Hepatic stellate cell (primary cell): ENCODE measurements around the gene ADRA2C.

ENCODE experiments used
- DNase-seq: peaks from one replicate; pipeline ENCODE4 v3.0.0; 2011; ENCODE audit warnings: low spot score

ADRA2C gene

GRCh38 chr4:3760841-3761240 lies 5.3 kb upstream of the ADRA2C start:
- no peak for DNase-seq

- no peak for DNase-seq
These were observed 3.9 kb upstream of the ADRA2C start for GRCh38 chr4:3762264-3762663.

GRCh38 chr4:3762753-3763549 lies 3.2 kb upstream of the ADRA2C start:
- DNase-seq = no peak

GRCh38 chr4:3765271-3766035 lies 732 bp upstream of the ADRA2C start:
- DNase-seq = peak; percentile 75

GRCh38 chr4:3766785-3767569 lies 792 bp downstream of the ADRA2C start:
- DNase-seq = no peak

- no peak for DNase-seq
These were observed 1.5 kb downstream of the ADRA2C start for GRCh38 chr4:3767570-3768288.

- no peak for DNase-seq
These were observed 2.9 kb downstream of the ADRA2C start for GRCh38 chr4:3768842-3769641.

- DNase-seq = no peak
These were observed 3.5 kb downstream of the ADRA2C start for GRCh38 chr4:3769642-3770184.

GRCh38 chr4:3770323-3771163 lies 4.4 kb downstream of the ADRA2C start:
- no peak for DNase-seq

- DNase-seq = no peak
These were observed 5.1 kb downstream of the ADRA2C start for GRCh38 chr4:3771164-3771809.

GRCh38 chr4:3771939-3772495 lies 5.8 kb downstream of the ADRA2C start:
- DNase-seq = no peak

GRCh38 chr4:3772632-3773031 lies 6.4 kb downstream of the ADRA2C start:
- no peak for DNase-seq

- no peak for DNase-seq
These were observed 7.4 kb downstream of the ADRA2C start for GRCh38 chr4:3773552-3774001.

- no peak for DNase-seq
These were observed 8.2 kb downstream of the ADRA2C start for GRCh38 chr4:3774253-3774883.

- DNase-seq = no peak
These were observed 8.8 kb downstream of the ADRA2C start for GRCh38 chr4:3775005-3775404.

GRCh38 chr4:3775576-3775975 lies 9.4 kb downstream of the ADRA2C start:
- no peak for DNase-seq

GRCh38 chr4:3776166-3777032 lies 10.2 kb downstream of the ADRA2C start:
- no peak for DNase-seq

GRCh38 chr4:3777033-3777390 lies 10.8 kb downstream of the ADRA2C start:
- no peak for DNase-seq
